Measurements from ENCODE around the gene ZNF787.

GRCh38 chr19:56091066-56091490, 30.0 kb downstream of the ZNF787 start:
- TF ChIP-seq, protein P1, sequence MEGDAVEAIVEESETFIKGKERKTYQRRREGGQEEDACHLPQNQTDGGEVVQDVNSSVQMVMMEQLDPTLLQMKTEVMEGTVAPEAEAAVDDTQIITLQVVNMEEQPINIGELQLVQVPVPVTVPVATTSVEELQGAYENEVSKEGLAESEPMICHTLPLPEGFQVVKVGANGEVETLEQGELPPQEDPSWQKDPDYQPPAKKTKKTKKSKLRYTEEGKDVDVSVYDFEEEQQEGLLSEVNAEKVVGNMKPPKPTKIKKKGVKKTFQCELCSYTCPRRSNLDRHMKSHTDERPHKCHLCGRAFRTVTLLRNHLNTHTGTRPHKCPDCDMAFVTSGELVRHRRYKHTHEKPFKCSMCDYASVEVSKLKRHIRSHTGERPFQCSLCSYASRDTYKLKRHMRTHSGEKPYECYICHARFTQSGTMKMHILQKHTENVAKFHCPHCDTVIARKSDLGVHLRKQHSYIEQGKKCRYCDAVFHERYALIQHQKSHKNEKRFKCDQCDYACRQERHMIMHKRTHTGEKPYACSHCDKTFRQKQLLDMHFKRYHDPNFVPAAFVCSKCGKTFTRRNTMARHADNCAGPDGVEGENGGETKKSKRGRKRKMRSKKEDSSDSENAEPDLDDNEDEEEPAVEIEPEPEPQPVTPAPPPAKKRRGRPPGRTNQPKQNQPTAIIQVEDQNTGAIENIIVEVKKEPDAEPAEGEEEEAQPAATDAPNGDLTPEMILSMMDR (IDR thresholded peaks at IDR 0.05; ENCODE audit: insufficient read depth, low read length) = no peak
- TF ChIP-seq POLR2AphosphoS5 (IDR thresholded peaks at IDR 0.05; ENCODE audit: low read depth) = no peak
